ENCODE results near the gene STARD8.

DNA sequence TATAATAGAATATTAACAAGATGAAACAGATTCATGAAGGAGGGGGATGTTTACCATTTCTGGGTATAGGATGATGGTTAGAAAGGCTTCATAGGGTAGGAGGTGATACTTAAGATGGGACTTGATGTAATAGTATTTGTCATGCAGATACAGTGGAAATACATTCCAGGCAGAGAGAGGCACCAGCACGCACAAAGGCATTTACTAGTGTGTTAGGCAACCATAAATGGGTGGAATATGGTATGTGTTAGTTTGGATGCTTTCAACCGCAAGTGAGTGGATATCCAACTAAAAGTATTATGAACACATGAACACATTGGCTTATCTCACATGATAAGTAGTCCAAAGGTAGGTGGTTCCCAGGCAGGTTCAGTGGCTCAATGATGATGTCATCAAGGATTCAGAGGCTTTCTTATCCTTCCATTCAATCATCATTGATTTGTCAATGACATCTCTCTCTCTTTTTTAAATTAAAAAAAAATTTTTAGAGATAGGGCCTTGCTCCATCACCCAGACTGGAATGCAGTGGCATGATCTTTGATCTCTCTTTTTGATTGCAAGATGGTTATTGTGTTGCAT is 12.7 kb upstream of the STARD8 start:
- no peak for TF ChIP-seq CTCF (IDR thresholded peaks at IDR 0.05; ENCODE audit: low read length)
- no peak for TF ChIP-seq EZH2 (IDR thresholded peaks at IDR 0.05; ENCODE audit: borderline replicate concordance, low read length)
